Measurements from ENCODE around the gene ARL16.

The ARL16 gene, protein sequence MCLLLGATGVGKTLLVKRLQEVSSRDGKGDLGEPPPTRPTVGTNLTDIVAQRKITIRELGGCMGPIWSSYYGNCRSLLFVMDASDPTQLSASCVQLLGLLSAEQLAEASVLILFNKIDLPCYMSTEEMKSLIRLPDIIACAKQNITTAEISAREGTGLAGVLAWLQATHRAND

DNA sequence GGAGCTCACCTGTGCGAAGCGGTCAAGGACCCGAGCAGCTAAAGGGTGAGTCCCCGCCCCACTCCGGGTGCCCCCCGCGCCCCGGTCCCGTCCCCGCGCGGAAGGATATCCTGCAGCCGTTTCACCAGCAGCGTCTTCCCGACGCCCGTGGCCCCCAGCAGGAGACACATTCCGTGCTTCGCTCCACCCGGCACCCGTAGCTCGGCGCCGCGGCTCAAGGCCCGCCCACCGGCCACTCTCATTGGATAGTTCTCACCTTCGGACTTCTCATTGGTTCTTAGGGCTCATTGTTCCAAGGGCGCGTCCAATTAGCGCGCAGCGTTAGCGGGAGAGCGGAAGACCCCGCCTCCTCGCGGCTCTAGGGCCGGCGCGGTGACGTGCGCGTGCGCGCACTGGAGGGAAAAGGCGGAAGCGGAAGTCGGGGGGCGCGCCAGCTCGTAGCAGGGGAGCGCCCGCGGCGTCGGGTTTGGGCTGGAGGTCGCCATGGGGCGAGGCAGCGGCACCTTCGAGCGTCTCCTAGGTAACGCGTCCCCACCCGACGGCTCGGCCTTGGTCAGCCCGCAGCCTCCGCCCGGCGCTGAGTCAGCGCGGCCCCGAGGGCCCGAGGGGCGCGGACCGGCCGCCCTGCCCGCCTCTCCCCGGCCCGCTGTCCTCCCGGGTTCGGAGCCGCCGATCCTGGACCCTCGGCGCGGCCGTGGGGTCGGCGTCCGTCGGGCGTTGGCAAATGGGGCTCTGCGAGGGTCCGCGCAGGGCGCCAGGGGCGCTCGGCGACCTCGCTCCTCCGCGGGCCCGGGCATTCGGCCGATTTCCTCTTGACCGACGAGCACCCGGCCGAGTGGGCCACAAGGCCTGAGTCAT lies at the start of gene ARL16, which contains the start of gene HGS:
ARL16 (minus strand) TSS at position 214 of the 858 bp plus-strand sequence; CDS start at position 170, 44 bp downstream.
HGS (plus strand) TSS at position 428 of the 858 bp plus-strand sequence; CDS start at position 484, 56 bp downstream.
- DNase-seq = peak; percentile 92 to 99

DNA sequence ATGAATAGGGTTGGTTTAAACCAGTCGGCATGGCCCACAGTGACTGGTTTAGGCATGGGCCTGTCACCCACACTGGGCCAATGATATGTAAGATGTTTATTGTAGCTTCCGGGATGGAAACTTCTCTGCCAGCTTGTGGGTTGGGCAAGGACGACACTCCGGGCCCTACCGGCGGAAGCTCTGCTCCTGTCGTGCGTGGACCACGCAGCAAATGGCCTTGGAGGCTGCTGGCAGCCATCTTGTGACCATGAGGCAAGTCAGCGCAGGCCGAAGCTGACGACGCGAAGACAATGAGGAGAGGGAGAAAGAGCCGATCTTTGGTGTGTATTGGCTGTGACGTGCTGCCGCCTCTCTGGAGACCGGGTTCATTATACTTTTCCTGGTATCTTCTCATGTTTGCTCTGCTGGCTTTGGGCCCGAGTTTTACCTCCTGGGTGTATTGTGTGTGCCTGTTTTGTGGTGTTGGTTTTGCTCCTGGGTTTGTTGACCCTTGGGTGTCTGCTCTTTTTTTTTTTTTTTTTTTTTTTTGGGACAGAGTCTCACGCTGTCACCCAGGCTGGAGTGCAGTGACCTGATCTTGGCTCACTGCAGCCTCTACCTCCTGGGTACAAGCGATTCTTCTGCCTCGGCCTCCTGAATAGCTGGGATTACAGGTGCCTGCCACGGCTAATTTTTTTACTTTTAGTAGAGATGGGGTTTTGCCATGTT lies 43.9 kb upstream of the ARL16 start:
- no peak for DNase-seq

DNA sequence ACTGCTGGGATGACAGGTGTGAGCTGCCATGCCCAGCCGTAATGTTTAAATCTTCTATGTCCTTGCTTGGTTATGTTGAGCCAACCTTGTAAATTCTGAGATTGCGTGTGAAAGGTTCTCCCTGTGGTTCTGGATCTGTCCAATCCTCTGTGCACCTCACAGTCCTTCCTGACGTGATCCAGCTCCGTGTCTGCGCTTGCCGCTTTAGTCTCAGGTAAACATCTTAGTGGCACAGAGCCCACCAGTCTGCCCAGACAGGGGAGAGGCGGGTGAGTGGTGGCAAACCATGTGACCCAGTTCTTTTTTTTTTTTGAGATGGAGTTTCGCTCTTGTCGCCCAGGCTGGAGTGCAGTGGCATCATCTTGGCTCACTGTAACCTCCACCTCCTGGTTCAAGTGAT lies 42.4 kb upstream of the ARL16 start:
- no peak for DNase-seq

DNA sequence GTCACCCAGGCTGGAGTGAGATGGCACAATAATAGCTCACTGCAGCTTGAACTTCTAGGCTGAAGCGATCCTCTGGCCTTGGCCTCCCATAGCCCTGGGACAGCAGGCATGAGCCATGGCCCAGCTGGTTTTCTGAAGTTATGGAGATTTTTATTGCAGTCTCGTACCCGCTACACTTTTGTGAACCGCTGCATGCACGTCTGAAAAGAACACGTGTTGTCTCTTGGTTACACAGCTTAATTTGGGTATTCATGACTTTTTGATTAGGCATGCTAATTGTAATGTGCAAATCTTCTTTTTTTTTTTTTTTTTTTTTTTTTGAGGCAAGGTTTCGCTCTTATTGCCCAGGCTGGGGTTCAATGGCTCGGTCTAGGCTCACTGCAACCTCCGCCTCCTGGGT lies 41.8 kb upstream of the ARL16 start:
- DNase-seq = no peak

DNA sequence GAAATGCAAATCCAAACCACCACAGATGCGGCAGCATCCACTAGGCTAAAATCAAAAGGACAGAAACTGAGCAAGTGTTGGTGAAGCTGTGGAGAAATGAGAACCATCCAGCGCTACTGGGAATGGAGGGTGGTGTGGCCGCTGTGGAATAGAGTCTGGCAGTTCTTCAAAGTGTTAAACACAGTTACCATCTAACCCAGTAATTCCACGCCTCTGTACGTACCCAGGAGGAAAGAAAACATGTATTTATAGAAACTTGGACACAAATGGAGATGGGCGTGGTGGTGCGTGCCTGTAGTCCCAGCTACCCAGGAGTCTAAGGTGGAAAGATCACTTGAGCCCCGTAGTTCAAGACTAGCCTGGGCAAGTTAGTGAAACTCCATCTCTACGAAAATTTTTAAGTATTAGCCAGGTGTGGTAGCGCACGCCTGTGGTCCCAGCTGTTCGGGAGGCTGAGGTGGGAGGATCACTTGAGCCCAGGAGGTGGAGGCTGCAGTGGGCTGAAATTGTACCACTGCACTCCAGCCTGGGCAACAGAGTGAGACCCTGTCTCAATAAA lies 40.1 kb upstream of the ARL16 start:
- no peak for DNase-seq

DNA sequence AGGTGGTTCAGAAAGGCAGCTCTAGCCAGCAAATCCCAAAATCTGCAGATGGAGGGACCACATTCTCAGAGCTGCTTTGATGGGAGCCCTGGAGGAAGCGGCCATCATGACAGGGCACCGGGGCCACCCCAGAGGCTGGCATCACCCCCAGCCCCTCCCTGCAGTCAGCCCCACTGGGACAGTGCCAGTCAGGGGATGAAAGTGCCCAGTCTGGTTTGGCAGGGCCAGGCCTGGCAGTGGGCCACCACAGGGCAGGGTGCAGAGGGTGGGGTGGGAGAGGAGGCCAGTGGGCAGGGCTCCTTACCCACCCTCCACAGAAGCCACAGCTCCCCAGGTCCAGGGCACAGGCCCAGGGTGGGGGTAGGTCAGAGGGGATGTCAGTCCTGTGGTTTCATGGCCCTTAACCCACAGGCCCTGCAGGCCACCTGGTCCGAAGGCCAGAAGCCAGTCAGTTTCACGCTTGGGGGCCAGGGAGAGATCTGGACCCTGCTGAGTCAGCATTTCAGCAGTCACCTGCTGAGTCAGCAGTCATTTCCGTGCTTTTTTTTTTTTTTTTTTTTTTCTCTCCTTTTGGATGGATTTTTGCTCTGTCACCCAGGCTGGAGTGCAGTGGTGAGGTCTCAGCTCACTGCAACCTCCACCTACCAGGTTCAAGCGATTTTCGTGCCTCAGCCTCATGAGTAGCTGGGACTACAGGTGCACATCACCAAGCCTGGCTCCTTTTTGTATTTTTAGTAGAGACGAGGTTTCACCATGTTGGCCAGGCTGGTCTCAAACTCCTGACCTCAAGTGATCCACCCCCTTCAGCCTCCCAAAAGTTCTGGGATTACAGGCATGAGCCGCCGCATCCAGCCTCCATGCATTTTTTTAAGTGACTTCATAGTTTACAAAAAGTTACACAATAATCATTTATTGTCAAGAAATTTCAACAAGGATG lies 38.9 kb upstream of the ARL16 start:
- DNase-seq = no peak

DNA sequence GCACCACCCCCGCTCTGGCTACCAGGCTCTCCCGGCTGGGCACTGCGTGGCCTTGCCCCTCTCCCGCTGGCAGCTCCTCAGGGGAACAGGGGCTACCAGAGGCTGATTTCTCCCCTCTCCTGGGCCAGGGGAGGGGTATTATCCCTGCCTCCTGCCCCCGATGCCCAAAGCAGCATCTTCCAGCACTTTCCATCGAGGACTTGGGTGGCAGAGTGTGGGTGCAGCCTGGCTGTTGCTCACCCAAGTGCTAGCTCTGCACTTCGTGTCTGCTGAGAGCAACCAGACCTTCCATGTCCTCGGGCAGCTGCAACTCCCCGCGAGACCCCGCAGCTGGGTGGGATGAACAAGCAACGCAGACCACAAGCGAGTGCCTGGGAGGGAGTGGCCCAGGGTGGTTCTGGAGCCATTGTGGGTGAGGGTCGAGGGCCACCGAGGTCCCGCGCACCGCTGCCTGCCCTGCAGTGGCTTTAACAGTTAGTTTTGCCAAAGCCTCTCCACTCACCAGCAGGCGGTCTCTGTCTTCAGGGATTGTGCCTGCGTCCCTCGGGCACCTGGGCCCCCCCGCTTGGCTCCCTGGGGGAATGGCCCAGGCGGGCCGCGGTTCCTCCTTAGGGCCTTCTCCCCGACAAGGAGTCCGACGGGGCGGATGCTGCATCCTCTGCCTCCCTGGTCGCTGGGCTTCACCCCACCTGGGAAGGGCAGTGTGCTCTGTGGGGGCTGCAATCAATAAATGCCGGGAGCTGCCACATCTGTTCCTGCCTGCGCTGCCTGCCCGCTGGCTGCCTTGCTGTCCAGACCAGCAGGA lies 36.9 kb upstream of the ARL16 start:
- DNase-seq = no peak

DNA sequence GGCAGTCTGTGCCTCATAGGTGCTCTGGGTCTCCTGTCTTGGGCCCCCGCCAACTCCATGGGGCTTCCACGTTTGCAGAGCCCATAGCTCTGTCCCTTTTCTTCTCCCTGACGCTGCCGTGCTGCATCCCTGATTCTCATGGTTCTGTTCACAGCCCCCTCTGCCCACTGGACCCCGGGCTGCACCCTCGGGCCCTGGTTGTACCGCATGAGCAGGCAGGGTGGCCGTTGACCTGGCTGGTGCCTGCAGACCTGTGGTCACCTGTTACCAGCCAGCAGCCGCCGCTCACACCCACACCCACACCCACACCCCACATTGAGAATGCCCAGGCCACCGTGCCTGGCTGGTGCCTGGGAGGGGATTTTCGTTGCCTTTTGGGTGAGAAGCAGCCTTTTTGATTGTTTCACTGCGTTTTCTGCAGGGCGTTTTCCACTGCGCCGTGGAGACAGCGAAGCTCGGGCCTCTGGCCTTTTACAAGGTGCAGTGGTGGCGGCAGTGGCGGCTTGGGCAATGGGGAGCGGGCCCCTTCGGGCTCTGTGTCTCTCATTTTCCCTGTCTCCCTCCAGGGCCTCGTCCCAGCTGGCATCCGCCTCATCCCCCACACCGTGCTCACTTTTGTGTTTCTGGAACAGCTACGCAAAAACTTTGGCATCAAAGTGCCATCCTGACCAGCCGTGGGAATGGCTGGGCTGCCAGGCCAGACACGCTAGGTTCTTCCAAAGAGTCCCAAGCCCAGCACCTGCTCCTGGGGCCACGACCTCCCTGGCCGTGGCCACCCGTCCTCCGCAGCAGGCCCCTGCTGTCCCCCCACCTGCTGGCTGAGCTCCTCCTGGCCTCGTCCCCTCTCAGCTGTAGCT lies 36.0 kb upstream of the ARL16 start:
- DNase-seq = no peak

DNA sequence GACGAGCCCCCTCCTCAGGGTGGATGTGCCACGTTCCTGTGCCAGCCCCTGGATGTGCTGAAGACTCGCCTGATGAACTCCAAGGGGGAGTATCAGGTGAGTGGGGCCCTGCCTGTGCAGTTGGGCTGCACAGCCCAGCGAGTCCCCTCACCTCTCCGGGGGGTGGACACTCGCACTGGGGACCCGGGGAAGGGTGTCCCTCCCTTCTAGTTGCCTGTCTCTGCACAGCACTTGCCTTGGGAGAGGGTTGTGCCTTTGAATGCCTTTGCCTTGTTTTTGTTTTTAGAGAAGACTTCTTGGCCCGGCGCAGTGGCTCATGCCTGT lies 34.1 kb upstream of the ARL16 start:
- no peak for DNase-seq

DNA sequence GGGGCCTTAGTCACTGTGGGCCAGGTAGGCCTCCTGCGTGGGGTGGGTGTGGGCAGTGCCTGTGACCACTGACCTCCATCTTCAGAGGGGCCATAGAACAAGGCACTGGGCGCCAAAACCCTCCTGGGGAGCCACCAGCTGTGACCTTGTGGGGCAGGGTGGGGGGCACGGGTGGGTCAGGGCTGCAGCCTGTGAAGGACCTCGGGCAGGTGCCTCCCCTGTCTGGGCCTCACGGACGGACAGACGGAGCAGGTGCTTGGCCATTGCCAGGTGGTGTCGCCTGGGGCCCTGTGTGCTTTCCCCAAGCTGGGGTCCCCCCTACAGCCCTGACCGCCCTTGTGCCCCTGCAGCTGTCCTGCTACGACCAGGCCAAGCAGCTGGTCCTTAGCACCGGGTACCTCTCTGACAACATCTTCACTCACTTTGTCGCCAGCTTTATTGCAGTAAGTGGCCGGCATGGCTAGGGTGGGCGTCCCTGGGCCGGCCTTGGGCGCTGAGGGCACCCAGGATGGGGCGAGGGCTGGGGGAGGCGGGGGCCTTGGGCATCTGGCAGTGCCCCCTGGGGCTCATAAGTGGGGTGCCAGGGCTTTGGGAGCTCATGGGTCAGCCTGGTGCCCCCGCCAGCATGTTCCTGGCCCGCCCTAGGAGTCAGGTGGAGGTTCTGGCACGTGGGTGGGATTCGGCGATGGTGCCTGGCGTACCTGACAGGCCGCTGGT lies 33.6 kb upstream of the ARL16 start:
- DNase-seq = no peak

DNA sequence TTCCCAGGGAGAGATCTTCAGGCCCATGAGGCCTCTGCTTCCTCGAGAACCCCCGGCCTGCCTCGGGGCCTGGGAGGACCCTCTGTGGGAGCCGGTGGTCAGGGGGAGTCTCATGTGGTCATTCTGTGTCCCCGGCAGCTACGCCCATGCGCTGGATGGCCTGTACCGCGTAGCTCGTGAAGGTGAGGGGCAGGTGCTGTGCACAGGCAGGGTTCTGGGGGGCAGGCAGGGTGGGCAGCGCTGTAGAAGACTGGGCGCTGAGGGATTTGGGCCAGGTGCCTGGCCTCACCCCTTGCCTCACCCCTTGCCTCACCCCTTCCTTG lies 33.0 kb upstream of the ARL16 start:
- no peak for DNase-seq

DNA sequence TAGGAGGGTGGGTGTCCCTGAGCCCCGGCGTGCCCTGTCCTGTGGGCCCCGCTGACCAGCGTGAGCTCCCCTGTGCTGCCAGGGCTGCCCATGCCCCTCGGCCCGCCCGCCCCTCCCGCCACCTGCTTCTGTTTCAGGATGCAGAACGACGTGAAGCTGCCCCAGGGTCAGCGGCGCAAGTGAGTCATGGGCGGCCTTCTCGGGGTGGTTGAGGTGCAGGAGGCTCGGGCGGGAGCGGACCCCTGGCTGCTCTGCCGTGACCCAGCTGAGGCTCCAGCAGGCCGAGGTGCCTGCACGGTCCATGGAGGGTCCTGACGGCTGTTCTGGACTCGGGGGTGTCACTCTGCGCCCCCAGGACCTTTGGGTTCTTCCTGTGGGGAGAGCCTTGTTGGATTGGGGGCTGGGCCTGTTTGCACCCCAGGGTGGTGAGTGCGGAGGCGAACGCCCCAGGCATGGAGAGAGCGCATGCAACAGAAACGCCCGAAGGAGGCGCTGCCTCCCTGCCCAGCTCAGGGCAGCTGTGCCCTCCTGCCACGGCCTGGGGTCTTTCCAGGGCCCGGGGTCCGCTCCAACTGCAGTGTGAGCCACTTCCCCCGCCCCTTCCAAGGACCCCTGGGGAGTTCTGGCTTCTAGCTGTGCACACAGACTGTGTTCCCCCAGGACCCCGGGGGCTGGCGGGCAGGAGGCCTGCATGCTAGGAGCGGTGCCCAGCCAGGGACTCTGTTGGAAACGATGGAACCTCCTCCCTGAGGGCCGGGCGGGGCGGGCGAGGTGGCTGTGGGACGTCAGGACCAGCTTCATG lies 32.5 kb upstream of the ARL16 start:
- DNase-seq = no peak

DNA sequence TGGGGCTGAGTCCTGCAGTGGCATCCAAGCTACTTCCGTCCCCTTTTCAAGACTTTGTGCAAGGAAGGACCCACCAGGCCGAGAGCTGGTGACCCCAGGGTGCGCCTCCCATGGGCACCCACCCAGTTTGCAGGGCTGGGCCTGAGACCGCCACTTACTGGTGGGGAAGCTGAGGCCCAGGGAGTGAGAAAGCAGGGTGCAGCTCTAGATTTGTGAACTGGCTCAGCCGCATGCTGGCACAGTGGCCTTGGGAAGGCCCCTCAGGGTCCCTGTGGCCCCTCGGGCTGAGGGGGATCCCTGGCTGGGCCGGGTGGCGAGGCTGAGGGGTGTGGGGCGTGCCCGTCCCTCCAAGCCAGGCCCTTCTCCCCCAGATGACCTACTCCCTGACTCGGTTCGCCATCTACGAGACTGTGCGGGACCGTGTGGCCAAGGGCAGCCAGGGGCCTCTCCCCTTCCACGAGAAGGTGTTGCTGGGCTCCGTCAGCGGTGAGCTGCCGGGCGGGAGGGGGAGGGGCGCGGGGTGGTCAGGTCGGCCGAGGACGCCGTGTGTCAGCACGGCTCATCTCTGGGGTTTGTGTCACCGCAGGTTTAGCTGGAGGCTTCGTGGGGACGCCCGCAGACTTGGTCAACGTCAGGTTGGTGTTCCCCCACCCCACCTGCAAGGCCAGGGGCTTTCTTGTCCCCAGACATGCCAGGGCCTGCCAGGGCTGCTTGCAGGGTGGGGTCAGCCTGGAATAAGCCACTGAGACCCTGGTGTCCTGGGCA lies 31.7 kb upstream of the ARL16 start:
- no peak for DNase-seq

DNA sequence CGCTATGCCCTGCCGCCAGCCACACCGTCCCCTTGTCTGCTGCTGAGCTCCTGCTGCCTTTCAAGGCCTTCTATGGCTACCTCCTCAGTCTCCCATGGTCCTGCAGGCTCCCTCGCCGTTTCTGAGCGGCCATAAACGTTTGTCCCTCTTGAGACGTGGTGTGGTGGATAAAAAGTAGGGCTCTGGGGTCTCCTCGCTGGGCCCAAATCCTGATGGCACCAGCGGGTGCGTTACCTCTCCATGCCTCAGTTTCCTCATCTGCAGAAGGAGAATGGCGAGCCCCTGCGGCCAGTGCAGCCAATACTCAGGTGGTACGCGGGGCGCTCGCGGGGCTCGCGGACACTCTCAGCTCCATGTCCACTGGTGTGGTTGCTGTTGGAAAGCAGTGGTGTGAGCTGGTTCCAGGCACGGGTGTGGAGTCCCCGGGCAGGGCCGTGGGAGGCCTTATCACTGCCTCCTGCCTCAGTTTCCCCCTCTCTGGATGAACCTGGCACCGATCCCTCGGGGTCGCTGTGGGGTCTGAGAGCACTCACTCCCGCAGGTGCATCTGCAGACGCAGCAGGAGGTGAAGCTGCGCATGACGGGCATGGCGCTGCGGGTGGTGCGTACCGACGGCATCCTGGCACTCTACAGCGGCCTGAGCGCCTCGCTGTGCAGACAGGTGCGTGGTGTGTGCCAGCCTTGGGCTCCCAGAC lies 31.0 kb upstream of the ARL16 start:
- DNase-seq = no peak

DNA sequence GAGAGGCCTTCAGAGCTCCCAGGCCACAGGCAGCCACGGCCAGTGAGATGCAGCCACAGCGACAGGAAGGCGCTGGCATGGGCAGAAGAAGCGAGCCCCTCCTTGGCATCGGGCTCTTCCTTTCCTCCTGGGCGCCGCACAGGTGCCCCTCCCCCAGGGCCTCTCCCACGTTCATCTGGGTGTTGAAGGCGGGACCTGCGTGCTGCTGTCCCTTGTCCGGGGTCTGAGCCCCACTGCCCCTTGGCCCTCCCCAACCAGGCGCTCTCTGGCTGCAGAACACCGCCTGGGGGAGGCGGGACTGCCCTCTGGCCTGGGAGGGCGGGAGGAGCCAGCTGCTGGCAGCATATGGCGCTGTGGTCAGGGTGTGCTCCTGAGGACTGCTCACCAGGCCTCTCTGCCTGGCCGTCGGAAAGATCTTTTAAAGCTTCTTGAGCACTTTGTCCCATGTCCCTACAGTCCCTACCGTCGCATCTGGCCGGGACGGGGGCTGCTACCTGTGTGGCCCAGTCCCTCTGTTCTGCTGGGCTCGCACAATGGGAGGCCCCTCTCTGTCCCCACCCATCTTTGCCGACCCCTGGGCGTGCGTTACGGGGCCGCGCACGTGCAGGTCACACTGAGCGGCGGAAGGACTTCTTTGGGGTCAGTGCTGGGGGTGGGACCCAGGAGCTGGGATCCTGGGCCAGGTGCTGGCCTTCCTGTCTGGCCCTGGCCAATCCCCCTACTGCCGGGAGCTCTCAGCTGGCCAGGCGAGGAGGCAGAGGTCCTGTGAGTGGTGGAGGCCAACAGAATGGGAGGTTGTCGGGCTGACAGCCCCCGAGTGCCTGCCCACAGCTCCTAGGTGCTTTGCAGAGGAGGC lies 30.2 kb upstream of the ARL16 start:
- DNase-seq = no peak

DNA sequence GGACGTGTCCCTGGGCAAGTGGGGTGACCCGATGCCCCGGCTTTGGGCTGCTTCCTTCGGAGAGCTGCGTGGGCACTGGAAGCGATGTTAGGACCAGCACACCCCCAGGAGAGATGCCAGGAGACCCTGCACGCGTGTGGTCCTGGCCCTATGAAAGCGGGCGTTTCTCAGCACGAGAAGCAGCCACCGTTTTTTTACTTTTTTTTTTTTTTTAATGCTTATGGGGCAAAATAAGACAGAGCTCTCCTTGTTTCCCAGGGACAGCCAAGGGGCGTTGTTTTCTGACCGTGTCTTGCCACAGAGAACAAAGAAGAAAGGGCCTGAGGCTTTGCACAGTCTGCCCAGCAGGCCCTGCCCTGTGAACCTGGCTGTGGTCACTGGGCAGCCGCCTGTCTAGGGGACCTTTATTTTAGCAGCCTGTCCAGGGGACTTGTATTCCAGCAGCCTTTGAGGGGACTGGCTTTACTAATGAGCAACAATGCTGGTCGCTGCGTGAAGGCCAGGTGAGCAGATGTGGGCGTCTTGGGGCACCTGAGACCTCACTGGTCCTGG lies 29.5 kb upstream of the ARL16 start:
- no peak for DNase-seq
